Left colon (tissue), 2 donors: ENCODE results near the gene SPTLC1. TPM values are rescaled to one million over a fixed set of nuclear protein-coding genes. Genes with fewer than 3 reads are reported as not detected.
"Not testable (repeated sequence)": the region's sequence is repeated elsewhere in the genome, so short reads cannot be mapped to it uniquely, and the experiment has no call there.

ENCODE experiments used
- ATAC-seq: fragments of 200-7000 bp; cut with Tn5 transposase; one replicate; pipeline ENCODE4 v1.9.1; 2020; ENCODE audit warnings: mild to moderate bottlenecking, moderate library complexity
- DNase-seq, 2 donors: peaks; one replicate each; pipeline ENCODE4 v3.0.0-alpha.2; 2020
- intact Hi-C, 2 donors: fragments of 100-400 bp; cut with DNase I in 1 of 2; cut with micrococcal nuclease in 1 of 2; formaldehyde crosslinking; loops; one replicate each; pipeline versions ENCODE4 v1.11.2 to v1.14.0; 2022; cut with DNase I, micrococcal nuclease
- total RNA-seq, 2 donors: library from RNA; stranded (reverse); fragmentation: NEBNext Ultra II Directional; extraction: Animal tissue kit (Norgen Biotek cat#: 25700); gene quantifications; one replicate each; pipeline ENCODE4 v1.2.1, GENCODE V29; 2021
- donor health status: DM: no; HTN: no; CAD: no.
- donor health status: DM: yes; HTN: yes; CAD: no.

SPTLC1 gene
- total RNA-seq, 2 donors from 2014 or later = 74.3 to 81.7 TPM

DNA sequence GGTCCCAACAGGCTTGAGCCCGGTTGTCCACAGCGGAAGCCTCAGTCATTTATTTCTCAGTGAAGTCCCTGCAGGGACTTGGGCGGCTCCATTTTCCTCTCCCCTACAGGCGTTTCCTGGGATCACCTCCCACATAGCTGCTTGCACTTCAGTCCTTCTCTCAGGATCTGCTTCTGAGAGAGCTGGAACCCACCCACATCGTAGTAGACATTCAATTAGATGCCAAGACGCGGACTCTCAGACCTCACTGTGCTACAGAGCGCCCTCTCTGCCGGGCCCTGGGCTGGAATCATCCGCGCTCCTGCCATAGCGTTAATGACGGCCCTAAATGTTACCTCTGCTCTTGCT lies 111.2 kb downstream of the SPTLC1 start:
- DNase-seq = no peak
- intact Hi-C loops = no loop called here
- ATAC-seq = no peak

DNA sequence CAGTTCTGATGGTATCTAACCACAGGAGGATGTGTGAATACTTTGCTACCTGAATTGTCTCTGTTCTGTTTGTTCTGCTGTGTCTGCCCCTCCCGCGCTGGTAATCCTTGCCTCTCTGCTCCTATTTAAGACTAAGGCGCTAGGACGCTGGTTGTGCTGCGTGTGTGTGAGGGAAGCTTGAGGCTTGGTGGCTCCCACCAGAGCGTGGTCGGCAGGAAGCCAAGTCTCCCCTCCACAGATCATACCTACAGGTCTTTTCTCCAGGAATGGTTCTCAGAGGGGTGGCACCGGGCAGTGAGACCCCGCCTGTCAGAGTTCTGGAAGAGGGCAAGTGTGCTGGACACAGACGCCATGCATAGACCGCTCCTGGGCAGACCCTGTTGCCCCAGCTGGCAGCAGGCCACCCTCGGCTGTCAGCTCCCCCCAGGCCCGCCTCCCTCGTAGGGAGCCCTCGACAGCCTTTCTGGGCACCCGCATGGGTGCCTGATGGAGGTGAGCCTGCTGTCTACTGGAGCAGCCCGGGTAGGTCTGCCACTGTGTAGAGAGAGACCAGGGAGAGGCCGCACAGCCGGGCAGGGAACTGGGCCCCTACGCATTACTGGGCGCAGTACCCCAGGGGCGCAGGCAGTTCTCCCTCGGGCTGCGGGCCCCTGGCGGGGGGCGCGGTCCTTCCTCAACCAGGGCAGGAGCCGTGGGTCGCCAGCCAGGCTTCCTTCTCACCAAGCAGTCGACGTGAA lies 111.7 kb downstream of the SPTLC1 start:
- DNase-seq = no peak
- ATAC-seq = no peak
- intact Hi-C loops = no loop called here

DNA sequence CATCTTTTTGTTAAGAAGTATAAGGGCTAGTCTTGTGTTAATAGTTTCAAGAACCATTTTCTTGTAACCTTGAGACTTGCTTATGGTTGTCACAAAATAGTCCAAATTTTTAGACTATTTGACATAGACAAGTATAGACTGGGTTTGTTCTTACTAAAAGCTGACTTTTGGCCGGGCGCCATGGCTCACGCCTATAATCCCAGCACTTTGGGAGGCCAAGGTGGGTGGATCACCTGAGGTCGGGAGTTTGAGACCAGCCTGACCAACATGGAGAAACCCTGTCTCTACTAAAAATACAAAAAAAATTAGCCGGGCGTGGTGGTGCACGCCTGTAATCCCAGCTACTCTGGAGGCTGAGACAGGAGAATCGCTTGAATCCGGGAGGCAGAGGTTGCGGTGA lies 113.3 kb downstream of the SPTLC1 start:
- intact Hi-C loops, DNase-seq, ATAC-seq: not testable (repeated sequence)

DNA sequence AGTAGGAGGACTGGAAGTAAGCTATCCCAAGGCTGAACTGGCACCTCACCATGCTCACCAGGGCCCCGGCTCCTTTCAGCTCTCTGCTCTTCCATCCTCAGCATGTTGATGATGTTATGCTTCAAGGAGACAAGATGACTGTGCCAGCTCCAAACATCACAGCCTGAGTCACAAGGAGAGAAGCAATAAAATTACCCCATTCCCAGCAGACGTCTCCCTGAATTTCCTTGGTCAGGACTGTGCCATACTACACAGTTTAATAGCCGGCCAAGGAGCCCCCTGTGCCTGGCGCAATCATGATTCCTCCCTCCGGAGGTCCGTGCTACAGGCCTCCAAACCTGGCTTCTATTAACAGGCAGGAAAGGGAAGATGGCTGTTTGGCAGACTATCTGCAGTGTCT lies 114.0 kb downstream of the SPTLC1 start:
- ATAC-seq = no peak

DNA sequence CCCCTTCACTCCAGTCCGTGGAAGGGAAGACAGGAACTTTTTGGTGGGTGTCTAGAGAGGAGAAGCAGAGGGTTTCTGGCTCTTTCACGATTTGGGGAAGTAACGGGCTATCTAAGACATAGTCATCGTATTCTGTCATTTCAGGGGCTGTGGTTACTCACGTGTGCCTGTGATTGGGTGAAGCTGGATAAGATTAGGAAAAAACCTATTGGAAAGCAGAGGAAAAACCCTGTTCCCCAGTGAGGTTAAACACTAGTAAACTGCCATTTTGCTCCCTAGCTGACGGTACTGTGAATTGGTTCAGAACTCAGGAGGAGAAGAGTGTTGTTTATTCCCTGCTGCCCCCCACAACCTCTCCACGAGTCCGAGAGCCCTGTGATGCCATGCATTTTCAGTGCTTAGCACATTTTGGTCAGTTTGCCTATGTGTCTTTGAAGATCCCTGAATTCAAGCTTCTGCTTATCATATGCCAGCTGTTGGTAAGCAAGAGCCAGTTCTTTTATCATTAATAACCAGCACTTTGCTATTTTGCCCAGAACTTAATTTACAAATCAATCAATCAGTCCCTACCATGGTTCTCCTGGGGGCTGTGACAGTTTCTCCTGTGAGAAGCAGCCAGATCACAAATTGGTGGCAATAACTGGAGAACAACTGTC lies 120.1 kb downstream of the SPTLC1 start:
- no peak for ATAC-seq
- intact Hi-C loops = no loop called here
- DNase-seq = no peak

More for the DNA sequence above, 114.0 kb downstream of the SPTLC1 start:
- no peak for DNase-seq
- intact Hi-C loops = no loop called here

DNA sequence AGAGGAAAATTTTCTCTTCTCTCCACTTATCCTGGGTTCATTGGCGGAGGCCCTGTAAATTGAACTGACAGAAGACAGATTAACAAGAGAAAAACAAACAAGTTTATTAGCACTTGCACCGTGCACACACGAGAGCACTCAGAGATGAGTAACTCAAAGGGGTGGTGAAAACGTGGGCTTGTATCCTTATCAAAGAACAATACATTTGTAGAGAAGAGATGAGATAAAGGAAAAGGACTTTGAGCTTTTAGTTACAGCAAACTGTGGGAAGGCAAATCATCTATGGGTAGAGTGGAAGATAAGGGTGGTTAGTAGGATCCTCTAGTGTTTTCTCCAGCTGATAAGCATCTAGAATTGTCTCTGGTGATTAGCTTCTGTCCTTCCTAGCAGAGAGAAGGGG lies 120.8 kb downstream of the SPTLC1 start:
- DNase-seq (no peak), ATAC-seq (peak; percentile 97)

DNA sequence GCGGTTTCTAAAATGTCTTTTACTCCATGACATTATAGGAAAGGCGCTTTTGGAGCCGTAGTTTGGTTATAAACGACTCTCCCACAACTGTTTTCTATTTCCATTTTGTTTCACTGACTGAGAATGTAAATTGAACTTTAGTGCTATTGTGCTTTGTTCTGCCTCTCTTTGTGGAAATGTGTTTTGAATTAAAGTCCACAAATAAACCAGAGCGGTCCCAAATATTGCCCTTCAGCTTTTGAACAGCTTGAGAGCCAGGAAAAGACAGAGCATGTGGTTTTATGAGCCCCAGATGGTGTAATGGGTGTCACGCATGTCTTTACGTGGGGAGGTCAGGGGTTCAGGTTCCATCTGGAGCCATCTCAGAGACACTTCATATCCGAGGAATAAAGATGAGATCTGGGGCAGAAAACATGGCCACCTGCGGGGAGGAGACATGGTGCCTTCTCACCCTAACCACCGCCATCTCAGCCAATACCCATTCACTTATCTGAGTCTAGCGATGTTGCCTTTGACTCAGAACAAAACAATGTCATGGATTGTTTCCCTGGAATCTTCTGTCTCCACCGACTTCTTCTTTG lies 122.7 kb downstream of the SPTLC1 start:
- ATAC-seq (no peak), DNase-seq (no peak)
- intact Hi-C loops = no loop called here

More for the DNA sequence above, 120.8 kb downstream of the SPTLC1 start:
- intact Hi-C loops = no loop called here

DNA sequence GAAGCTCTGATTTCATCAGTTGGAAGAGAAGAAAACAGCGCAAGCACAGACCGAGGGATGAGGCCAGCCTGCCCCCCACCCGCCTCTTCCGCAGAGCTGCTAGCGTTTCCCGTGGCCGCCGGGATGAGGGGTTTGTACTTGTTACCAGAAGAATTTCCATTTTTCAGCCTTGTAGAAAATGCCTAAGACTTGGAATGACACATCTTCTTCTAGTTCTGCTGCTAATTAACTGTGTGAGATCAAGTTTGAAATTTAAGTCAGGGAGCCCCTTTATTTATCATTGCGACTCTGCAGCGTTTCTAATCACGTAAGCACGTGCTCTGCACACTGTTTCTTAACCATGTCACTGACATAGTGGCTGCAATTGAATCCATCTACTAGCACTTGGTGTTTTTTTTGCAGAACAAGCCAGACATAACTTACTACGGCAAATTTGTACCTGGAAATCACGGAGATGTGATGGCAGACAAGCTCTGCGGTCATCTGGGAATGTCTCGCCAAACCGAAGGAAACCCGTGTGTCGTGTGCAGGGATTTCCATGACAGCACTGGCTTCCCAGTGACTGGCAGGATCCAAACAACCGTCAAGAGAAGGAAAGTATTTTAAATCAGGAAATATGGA lies 123.4 kb downstream of the SPTLC1 start:
- ATAC-seq = no peak

DNA sequence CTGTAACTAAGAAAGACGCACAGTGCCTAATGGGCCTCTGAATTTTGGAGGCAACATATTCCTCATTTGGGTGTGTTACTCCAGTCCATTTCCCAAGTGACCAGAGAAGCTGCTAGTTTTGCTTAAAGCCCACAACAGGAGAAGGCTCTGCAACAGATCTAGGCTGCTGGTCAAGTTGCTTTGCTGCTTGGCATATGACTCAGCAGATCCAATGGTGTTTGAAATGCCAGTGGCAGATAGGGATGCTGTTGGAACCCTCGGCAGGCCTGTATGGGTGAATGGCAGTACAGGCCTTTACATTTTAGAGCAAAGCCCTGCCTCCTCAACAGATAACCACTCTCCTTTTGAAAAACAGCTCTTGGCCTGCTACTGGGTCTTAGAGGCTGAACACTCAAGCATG lies 129.0 kb downstream of the SPTLC1 start:
- intact Hi-C loops = no loop called here
- DNase-seq (no peak), ATAC-seq (no peak)

More for the DNA sequence above, 123.4 kb downstream of the SPTLC1 start:
- no peak for DNase-seq
- intact Hi-C loops = no loop called here

DNA sequence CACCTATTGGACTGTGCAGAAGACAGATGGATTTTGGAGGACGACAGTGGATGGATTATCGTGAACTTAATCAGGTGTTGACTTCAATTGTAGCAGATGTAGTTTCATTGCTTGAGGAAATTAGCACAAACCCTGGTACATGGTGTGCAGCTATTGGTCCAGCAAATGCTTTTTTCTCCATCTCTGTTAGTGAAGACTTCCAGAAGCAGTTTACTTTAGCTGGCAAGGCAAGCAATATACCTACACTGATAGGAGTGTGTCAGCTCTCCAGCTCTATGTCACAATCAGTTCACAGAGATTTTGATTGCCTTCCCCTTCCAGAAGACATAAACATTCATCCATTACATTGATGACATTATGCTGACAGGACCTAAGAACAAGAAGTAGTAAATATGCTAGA lies 129.5 kb downstream of the SPTLC1 start:
- ATAC-seq (no peak), DNase-seq (no peak)
- intact Hi-C loops = no loop called here

Other genes with a start within 250 kb of the SPTLC1 start
- gene ROR2, start 165.2 kb downstream of the SPTLC1 start, total RNA-seq = 1 to 10 TPM; 6.2 to 8.3 TPM
- 10 to 100 TPM; 39.1 to 61.9 TPM for gene IARS1, start 178.3 kb upstream of the SPTLC1 start, total RNA-seq
- 10 to 100 TPM; 19.4 to 20.4 TPM for gene NOL8, start 209.9 kb upstream of the SPTLC1 start, total RNA-seq
- gene CENPP, start 210.5 kb upstream of the SPTLC1 start, total RNA-seq = 1 to 10 TPM; 1.7 to 2.4 TPM